Naive B cell (primary cell): ENCODE measurements around the gene SPECC1L. TPM values are rescaled to one million over a fixed set of nuclear protein-coding genes. Genes with fewer than 3 reads are reported as not detected.
A peak's percentile ranks its signal among the peaks of the same experiment; 100 is the strongest.

ENCODE experiments used
- ATAC-seq, 2 donors: fragments of 150-1000 bp; cut with Tn5 transposase; 2 replicates each; pipeline ENCODE4 v1.10.0; 2021; ENCODE audit warnings: low read depth in 2 of 2, mild to moderate bottlenecking in 2 of 2, moderate library complexity in 2 of 2
- DNase-seq: peaks from one replicate; pipeline ENCODE4 v3.0.0; 2022
- H3K27ac Mint-ChIP-seq, 6 donors: one replicate each; pipeline ENCODE4 v1.8.0; 2020 to 2022; ENCODE audit warnings: mild to moderate bottlenecking in 6 of 6, mixed read lengths in 6 of 6, moderate library complexity in 5 of 6, inconsistent platforms in 2 of 6
- H3K27me3 Mint-ChIP-seq, 3 donors: one replicate each; pipeline ENCODE4 v1.8.0; 2021 to 2022; ENCODE audit warnings: mixed read lengths in 3 of 3, mild to moderate bottlenecking in 1 of 3
- H3K36me3 Mint-ChIP-seq, 2 donors: one replicate each; pipeline ENCODE4 v1.8.0; 2020 to 2022; ENCODE audit warnings: mixed read lengths in 2 of 2, inconsistent platforms in 1 of 2, mild to moderate bottlenecking in 1 of 2
- H3K4me1 Mint-ChIP-seq, 3 donors: one replicate each; pipeline ENCODE4 v1.8.0; 2020 to 2022; ENCODE audit warnings: mixed read lengths in 3 of 3, inconsistent platforms in 1 of 3, mild to moderate bottlenecking in 1 of 3, moderate library complexity in 1 of 3
- H3K4me3 Mint-ChIP-seq, 8 donors: one replicate each; pipeline ENCODE4 v1.8.0; 2020 to 2022; ENCODE audit warnings: mild to moderate bottlenecking in 8 of 8, mixed read lengths in 8 of 8, moderate library complexity in 8 of 8, inconsistent platforms in 2 of 8
- H3K9me3 Mint-ChIP-seq, 7 donors: one replicate each; pipeline ENCODE4 v1.8.0; 2020 to 2022; ENCODE audit warnings: mixed read lengths in 7 of 7, mild to moderate bottlenecking in 5 of 7, inconsistent platforms in 2 of 7, moderate library complexity in 1 of 7
- polyA plus RNA-seq, 6 donors: library from polyadenylated mRNA; unstranded; fragments of 300-500 nt; fragmentation: Illumina TruSeq; gene quantifications; one replicate each; pipeline ENCODE4 v1.2.3, GENCODE V29; 2021; ENCODE audit warnings: low read depth in 6 of 6

The SPECC1L gene
- polyA plus RNA-seq, 6 donors from 2014 or later: 1.7 to 29.4 (median 9.7) TPM

DNA sequence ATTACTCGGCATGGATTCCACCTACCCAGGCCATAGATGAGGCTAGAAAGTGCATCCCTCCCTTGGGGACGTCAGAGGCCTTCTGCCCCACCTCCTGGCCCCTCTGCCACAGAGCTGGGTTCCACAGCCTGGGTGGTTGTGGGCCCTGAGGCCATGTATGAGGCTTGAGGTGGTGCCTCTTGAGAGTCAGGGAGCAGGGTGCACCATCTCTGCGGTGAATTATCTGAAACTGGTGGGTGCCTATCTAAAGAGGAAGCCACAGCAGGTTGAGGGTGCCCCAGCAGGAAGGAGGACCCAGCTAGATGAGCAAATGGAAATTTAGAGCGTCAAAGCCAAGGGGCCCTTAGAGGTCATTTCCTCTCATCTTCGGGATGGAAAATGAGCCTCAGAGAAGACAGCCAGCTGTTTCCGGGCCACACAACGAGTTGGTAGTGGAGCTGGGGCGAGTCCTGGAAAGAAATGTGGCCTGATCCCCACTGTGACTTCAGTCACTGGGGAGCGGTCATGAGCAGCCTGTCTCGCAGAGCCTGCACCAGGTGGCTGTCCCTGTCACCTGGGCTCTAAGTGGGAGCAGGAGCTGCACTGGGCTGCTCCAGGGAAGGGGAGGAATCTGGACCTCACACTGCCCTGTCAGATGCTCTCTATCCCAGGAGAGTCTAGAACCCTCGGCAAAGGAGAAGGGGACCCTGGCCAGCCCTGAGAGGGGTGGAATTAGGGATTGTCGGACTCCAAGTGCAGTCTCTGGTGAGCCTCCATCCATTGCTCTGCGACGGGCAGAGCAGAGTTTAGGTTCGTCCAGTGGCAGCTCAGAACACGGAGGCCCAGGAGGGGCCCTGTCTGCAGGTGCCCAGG is 164.1 kb downstream of the SPECC1L start:
- DNase-seq (peak; percentile 86), ATAC-seq (peak; percentile 75 to 76)
- no peaks in the 10 kb centered on the region for H3K9me3 Mint-ChIP-seq
- H3K4me3 Mint-ChIP-seq: peak overlapping the region; percentile 78 to 91 (median 84)
- H3K36me3 Mint-ChIP-seq: no peaks in the 10 kb centered on the region
- peaks cover 66 to 93% (median 85%) of the 10 kb centered on the region in 3 donors for H3K4me1 Mint-ChIP-seq
- H3K27ac Mint-ChIP-seq: peak overlapping the region; percentile 98 to 100 (median 99)
- H3K27me3 Mint-ChIP-seq: no peaks in the 10 kb centered on the region

DNA sequence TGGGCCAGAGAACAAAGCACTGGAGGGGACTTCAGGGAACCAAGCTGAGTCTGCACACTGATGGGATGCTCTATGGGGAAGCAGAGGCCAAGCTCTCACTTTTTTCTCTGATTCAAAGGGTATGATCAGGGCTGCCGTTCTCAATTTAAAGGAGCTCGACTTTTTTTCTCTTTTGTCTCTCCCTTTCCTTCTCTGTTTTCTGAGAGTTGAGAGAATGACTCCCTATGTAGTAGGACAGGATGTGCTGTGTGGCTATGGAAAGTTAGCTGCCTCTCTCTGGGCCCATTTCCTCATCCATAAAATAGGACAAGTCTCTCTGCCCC is 164.7 kb downstream of the SPECC1L start:
- H3K4me3 Mint-ChIP-seq: peak overlapping the region; percentile 78 to 91 (median 84)
- peaks cover 60 to 91% (median 80%) of the 10 kb centered on the region in 3 donors for H3K4me1 Mint-ChIP-seq
- no peak for ATAC-seq
- H3K27ac Mint-ChIP-seq: peak overlapping the region; percentile 98 to 100 (median 99)
- no peaks in the 10 kb centered on the region for H3K9me3 Mint-ChIP-seq
- H3K36me3 Mint-ChIP-seq: no peaks in the 10 kb centered on the region
- no peaks in the 10 kb centered on the region for H3K27me3 Mint-ChIP-seq
- DNase-seq: no peak

GRCh38 chr22:24435861-24436371 is 165.3 kb downstream of the SPECC1L start:
- H3K4me3 Mint-ChIP-seq: peak overlapping the region in 6 of 8 donors; percentile 6 to 91 (median 85)
- ATAC-seq: no peak
- no peaks in the 10 kb centered on the region for H3K9me3 Mint-ChIP-seq
- DNase-seq: no peak
- H3K4me1 Mint-ChIP-seq: peaks cover 58 to 93% (median 80%) of the 10 kb centered on the region in 3 donors
- peak overlapping the region in 5 of 6 donors; percentile 94 to 100 (median 99) for H3K27ac Mint-ChIP-seq
- no peaks in the 10 kb centered on the region for H3K27me3 Mint-ChIP-seq
- H3K36me3 Mint-ChIP-seq: peaks cover 3 to 5% of the 10 kb centered on the region in 2 donors

DNA sequence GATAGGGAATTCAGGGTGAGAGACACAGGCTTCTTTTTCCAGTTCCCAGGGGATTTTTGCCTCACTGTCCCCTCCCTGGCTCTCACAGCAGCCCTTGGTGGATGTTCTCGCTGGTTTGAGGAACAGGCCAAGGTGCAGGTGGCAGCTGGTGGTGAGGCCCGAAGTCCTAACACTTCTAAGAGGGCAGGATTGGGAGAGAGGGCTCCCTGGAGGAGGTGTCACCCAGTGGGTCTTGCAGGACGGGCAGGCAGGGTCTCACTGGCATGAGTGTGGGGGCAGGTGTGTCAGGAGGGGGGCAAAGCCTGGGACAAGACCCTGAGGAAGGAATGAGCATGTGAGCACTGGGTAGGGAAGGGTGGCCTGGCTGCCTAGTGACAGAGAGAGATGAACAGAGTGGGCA is 165.9 kb downstream of the SPECC1L start:
- Mint-ChIP-seq H3K4me1 (peaks cover 55 to 88% (median 80%) of the 10 kb centered on the region in 3 donors), H3K36me3 (peaks cover 6 to 9% of the 10 kb centered on the region in 2 donors)
- DNase-seq: no peak

GRCh38 chr22:24437091-24437490 is 166.5 kb downstream of the SPECC1L start:
- H3K4me1 Mint-ChIP-seq: peaks cover 50 to 83% (median 78%) of the 10 kb centered on the region in 3 donors
- H3K27me3 Mint-ChIP-seq: no peaks in the 10 kb centered on the region
- peak overlapping the region; percentile 94 to 99 (median 98) for H3K27ac Mint-ChIP-seq
- H3K36me3 Mint-ChIP-seq: peaks cover 6 to 9% of the 10 kb centered on the region in 2 donors
- H3K9me3 Mint-ChIP-seq: no peaks in the 10 kb centered on the region
- H3K4me3 Mint-ChIP-seq: peak overlapping the region in 7 of 8 donors; percentile 69 to 89 (median 84)
- ATAC-seq: no peak
- DNase-seq: no peak

More for the DNA sequence above, 165.9 kb downstream of the SPECC1L start:
- no peaks in the 10 kb centered on the region for H3K27me3 Mint-ChIP-seq
- no peak for ATAC-seq
- peak overlapping the region; percentile 59 to 99 (median 97) for H3K27ac Mint-ChIP-seq
- no peaks in the 10 kb centered on the region for H3K9me3 Mint-ChIP-seq
- peak overlapping the region in 7 of 8 donors; percentile 15 to 89 (median 84) for H3K4me3 Mint-ChIP-seq

GRCh38 chr22:24437741-24438328 is 167.2 kb downstream of the SPECC1L start:
- peak overlapping the region; percentile 94 to 99 (median 98) for H3K27ac Mint-ChIP-seq
- ATAC-seq (peak; percentile 51 to 55), DNase-seq (peak; percentile 75)
- H3K27me3 Mint-ChIP-seq: no peaks in the 10 kb centered on the region
- peak overlapping the region; percentile 47 to 88 (median 82) for H3K4me3 Mint-ChIP-seq
- H3K9me3 Mint-ChIP-seq: no peaks in the 10 kb centered on the region
- peaks cover 42 to 81% (median 71%) of the 10 kb centered on the region in 3 donors for H3K4me1 Mint-ChIP-seq
- H3K36me3 Mint-ChIP-seq: peaks cover 6 to 9% of the 10 kb centered on the region in 2 donors

GRCh38 chr22:24440270-24440717 is 169.7 kb downstream of the SPECC1L start:
- no peak overlapping the region for H3K4me3 Mint-ChIP-seq
- H3K9me3 Mint-ChIP-seq: no peaks in the 10 kb centered on the region
- H3K4me1 Mint-ChIP-seq: peaks cover 25 to 67% (median 64%) of the 10 kb centered on the region in 3 donors
- H3K27me3 Mint-ChIP-seq: no peaks in the 10 kb centered on the region
- H3K27ac Mint-ChIP-seq: peak overlapping the region in 3 of 6 donors; percentile 34 to 80 (median 57)
- ATAC-seq: no peak
- H3K36me3 Mint-ChIP-seq: peaks cover 6 to 9% of the 10 kb centered on the region in 2 donors
- DNase-seq: no peak

DNA sequence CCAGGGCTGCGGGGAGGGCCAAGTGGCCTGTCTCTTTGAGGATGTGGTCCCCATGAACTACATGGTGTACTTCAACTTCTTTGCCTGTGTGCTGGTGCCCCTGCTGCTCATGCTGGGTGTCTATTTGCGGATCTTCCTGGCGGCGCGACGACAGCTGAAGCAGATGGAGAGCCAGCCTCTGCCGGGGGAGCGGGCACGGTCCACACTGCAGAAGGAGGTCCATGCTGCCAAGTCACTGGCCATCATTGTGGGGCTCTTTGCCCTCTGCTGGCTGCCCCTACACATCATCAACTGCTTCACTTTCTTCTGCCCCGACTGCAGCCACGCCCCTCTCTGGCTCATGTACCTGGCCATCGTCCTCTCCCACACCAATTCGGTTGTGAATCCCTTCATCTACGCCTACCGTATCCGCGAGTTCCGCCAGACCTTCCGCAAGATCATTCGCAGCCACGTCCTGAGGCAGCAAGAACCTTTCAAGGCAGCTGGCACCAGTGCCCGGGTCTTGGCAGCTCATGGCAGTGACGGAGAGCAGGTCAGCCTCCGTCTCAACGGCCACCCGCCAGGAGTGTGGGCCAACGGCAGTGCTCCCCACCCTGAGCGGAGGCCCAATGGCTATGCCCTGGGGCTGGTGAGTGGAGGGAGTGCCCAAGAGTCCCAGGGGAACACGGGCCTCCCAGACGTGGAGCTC is 170.2 kb downstream of the SPECC1L start:
- H3K27me3 Mint-ChIP-seq: no peaks in the 10 kb centered on the region
- peak overlapping the region in 5 of 6 donors; percentile 54 to 98 (median 80) for H3K27ac Mint-ChIP-seq
- H3K9me3 Mint-ChIP-seq: no peaks in the 10 kb centered on the region
- DNase-seq (no peak), ATAC-seq (no peak)
- H3K36me3 Mint-ChIP-seq: peaks cover 6 to 9% of the 10 kb centered on the region in 2 donors
- H3K4me1 Mint-ChIP-seq: peaks cover 22 to 62% (median 61%) of the 10 kb centered on the region in 3 donors
- peak overlapping the region in 1 of 8 donors; percentile 47 for H3K4me3 Mint-ChIP-seq

DNA sequence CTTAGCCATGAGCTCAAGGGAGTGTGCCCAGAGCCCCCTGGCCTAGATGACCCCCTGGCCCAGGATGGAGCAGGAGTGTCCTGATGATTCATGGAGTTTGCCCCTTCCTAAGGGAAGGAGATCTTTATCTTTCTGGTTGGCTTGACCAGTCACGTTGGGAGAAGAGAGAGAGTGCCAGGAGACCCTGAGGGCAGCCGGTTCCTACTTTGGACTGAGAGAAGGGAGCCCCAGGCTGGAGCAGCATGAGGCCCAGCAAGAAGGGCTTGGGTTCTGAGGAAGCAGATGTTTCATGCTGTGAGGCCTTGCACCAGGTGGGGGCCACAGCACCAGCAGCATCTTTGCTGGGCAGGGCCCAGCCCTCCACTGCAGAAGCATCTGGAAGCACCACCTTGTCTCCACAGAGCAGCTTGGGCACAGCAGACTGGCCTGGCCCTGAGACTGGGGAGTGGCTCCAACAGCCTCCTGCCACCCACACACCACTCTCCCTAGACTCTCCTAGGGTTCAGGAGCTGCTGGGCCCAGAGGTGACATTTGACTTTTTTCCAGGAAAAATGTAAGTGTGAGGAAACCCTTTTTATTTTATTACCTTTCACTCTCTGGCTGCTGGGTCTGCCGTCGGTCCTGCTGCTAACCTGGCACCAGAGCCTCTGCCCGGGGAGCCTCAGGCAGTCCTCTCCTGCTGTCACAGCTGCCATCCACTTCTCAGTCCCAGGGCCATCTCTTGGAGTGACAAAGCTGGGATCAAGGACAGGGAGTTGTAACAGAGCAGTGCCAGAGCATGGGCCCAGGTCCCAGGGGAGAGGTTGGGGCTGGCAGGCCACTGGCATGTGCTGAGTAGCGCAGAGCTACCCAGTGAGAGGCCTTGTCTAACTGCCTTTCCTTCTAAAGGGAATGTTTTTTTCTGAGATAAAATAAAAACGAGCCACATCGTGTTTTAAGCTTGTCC is 171.0 kb downstream of the SPECC1L start:
- DNase-seq (no peak), ATAC-seq (no peak)
- H3K27ac Mint-ChIP-seq: peak overlapping the region in 4 of 6 donors; percentile 68 to 98 (median 85)
- no peaks in the 10 kb centered on the region for H3K9me3 Mint-ChIP-seq
- H3K36me3 Mint-ChIP-seq: peaks cover 6 to 9% of the 10 kb centered on the region in 2 donors
- H3K4me3 Mint-ChIP-seq: no peak overlapping the region
- peaks cover 19 to 54% (median 54%) of the 10 kb centered on the region in 3 donors for H3K4me1 Mint-ChIP-seq
- no peaks in the 10 kb centered on the region for H3K27me3 Mint-ChIP-seq

- H3K9me3 Mint-ChIP-seq: no peaks in the 10 kb centered on the region
- ATAC-seq (no peak), DNase-seq (no peak)
- H3K4me1 Mint-ChIP-seq: peaks cover 16 to 50% (median 47%) of the 10 kb centered on the region in 3 donors
- H3K27me3 Mint-ChIP-seq: no peaks in the 10 kb centered on the region
- no peak overlapping the region for H3K4me3 Mint-ChIP-seq
- peaks cover 6 to 9% of the 10 kb centered on the region in 2 donors for H3K36me3 Mint-ChIP-seq
- no peak overlapping the region for H3K27ac Mint-ChIP-seq
Observed at GRCh38 chr22:24442352-24442744, 171.7 kb downstream of the SPECC1L start.

GRCh38 chr22:24443668-24444067 is 173.0 kb downstream of the SPECC1L start:
- no peak for DNase-seq
- no peaks in the 10 kb centered on the region for H3K27me3 Mint-ChIP-seq
- no peak for ATAC-seq
- peaks cover 9 to 42% (median 37%) of the 10 kb centered on the region in 3 donors for H3K4me1 Mint-ChIP-seq
- H3K36me3 Mint-ChIP-seq: peaks cover 6 to 9% of the 10 kb centered on the region in 2 donors
- H3K9me3 Mint-ChIP-seq: no peaks in the 10 kb centered on the region
- H3K4me3 Mint-ChIP-seq: no peak overlapping the region
- H3K27ac Mint-ChIP-seq: peak overlapping the region in 3 of 6 donors; percentile 19 to 65 (median 34)

- H3K4me3 Mint-ChIP-seq: no peak overlapping the region
- peak overlapping the region in 1 of 6 donors; percentile 47 for H3K27ac Mint-ChIP-seq
- no peaks in the 10 kb centered on the region for H3K9me3 Mint-ChIP-seq
- H3K27me3 Mint-ChIP-seq: no peaks in the 10 kb centered on the region
- H3K36me3 Mint-ChIP-seq: peaks cover 6 to 9% of the 10 kb centered on the region in 2 donors
- ATAC-seq (no peak), DNase-seq (no peak)
- H3K4me1 Mint-ChIP-seq: peaks cover 14 to 42% (median 40%) of the 10 kb centered on the region in 3 donors
Observed at GRCh38 chr22:24444251-24444650, 173.6 kb downstream of the SPECC1L start.
